Measurements from ENCODE around the gene NEGR1.

NEGR1 gene

DNA sequence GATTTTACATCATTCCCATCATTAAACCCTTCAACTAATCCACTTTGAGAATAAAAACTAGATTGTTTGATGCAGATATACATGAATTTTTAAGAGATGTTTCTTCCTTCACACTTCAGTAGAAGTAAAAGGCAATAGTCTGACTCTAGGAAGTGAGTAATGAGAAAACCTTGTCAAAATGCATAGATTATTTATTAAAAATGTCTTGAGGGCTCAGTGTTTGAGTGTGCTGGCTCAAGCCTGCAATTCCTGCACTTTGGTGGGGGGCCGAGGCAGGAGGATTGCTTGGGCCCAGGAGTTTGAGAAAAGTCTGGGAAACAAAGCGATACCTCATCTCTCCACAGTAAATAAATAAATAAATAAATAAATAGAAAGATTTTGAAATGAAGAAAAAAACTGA, 177.1 kb downstream of the NEGR1 start:
- TF ChIP-seq, protein P1, sequence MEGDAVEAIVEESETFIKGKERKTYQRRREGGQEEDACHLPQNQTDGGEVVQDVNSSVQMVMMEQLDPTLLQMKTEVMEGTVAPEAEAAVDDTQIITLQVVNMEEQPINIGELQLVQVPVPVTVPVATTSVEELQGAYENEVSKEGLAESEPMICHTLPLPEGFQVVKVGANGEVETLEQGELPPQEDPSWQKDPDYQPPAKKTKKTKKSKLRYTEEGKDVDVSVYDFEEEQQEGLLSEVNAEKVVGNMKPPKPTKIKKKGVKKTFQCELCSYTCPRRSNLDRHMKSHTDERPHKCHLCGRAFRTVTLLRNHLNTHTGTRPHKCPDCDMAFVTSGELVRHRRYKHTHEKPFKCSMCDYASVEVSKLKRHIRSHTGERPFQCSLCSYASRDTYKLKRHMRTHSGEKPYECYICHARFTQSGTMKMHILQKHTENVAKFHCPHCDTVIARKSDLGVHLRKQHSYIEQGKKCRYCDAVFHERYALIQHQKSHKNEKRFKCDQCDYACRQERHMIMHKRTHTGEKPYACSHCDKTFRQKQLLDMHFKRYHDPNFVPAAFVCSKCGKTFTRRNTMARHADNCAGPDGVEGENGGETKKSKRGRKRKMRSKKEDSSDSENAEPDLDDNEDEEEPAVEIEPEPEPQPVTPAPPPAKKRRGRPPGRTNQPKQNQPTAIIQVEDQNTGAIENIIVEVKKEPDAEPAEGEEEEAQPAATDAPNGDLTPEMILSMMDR (IDR thresholded peaks at IDR 0.05; ENCODE audit: low read depth, low read length), result no peak
- DNase-seq (ENCODE audit: extremely low read depth, low read depth), result no peak

DNA sequence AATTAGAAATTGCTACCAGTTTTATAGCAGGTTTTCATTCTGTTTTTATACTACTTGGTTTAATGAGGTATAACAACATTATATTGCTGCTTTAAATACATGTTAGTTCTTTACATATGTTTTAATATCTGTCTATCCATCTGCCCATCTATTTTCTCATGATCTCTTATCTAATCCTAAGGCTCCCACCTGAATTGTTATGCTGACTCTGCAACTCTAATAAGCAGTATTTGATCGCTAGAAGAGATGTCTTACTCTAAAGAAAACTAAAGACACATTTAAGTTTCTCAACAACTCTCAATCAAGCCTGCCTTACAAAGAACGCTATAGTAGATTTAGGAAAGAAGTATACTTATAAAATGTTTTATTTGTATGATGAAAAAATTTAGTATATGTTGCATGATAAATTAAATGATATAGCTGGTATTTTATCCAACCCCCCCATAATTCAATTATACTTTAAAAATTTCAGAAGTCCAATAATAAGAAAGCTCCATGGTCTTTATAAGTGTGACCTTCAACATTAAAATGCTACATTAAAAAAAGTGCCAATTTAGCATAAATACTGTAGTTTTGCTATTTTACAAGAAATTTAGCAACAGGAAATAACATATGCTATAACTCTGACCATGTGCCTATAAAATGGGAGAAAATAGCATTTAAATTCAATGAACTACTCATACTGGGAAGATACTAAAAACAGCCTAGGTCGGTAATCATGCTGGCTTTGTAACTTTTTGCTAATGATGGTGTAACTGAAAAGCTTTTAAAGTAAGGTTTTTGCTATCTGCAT, 180.3 kb downstream of the NEGR1 start:
- no peak for DNase-seq (ENCODE audit: extremely low read depth, low read depth)

DNA sequence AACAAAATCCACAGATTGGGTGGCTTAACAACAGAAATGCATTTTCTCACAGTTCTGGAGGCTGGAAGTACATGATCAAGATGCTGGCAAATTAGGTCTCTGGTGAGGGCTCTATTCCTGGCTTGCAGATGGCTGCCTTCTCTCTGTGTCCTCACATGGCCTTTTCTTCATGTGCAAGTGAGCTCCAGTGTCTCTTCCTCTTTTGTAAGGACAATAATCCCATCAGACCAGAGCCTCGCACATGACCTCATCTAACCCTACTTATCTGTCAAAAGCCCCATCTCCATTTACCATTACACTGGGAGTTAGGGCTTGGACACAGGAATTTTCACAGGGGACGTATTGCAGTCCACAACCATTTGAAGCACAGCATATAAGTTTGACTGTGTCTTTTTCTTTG, 181.6 kb downstream of the NEGR1 start:
- no peak for DNase-seq (ENCODE audit: extremely low read depth, low read depth)
- TF ChIP-seq, protein P1 (IDR thresholded peaks at IDR 0.05; ENCODE audit: low read depth, low read length), result no peak

More for the DNA sequence above, 180.3 kb downstream of the NEGR1 start:
- TF ChIP-seq, protein P1 (IDR thresholded peaks at IDR 0.05; ENCODE audit: low read depth, low read length), result no peak

DNA sequence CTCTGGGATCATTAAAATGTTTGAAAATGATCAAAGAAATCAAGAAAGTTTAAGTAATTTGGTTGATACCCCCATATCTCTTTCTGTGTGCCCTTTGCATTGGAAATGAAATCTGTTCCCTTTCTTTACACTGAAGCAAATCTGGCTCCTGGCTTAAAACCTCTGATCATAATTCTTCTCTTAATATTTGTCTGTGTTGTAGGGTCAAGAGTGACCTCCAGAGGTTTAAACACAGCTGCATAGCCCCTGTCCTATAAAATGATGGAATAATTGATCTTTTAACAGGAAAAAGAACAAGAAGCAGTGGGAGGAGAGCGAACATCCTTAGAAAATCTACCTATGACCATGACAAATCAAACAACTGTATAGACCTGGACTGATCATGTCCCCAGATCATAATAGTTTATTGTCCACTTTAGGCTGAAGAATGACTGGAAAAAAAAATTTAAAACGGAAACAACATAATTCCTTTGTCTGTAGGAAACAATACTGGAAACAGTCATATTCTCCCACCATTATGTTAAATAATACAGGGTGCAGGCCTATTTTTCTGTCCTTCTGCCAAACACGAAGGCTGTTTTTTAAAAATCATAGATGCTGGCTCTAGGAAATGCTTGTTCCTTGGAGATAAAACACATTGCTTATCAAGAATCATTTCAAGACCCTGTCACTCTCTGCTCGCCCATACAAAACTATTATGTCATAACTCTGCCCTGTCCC, 184.3 kb downstream of the NEGR1 start:
- DNase-seq (ENCODE audit: extremely low read depth, low read depth), result no peak
- TF ChIP-seq, protein P1 (IDR thresholded peaks at IDR 0.05; ENCODE audit: low read depth, low read length), result no peak

DNA sequence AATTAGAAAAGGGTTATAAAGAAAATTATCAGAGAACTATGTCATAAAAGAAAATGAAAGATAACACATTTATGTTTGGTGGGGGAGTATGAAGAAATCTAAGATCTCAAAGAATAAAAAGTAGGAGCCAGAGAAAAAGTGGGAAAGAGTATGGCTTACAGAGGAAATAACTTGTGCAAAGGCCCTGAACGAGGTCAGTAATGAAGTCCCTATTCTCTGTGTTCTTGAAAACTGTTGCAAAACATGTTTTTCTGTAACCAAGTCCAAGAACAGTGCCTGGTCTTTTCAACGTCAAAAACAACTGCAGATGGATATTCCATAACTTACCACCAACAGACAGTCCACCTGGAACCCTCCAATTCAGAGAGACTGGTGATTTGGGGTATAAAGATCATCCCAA, 188.1 kb downstream of the NEGR1 start:
- TF ChIP-seq, protein P1 (IDR thresholded peaks at IDR 0.05; ENCODE audit: low read depth, low read length), result no peak
- no peak for DNase-seq (ENCODE audit: extremely low read depth, low read depth)

DNA sequence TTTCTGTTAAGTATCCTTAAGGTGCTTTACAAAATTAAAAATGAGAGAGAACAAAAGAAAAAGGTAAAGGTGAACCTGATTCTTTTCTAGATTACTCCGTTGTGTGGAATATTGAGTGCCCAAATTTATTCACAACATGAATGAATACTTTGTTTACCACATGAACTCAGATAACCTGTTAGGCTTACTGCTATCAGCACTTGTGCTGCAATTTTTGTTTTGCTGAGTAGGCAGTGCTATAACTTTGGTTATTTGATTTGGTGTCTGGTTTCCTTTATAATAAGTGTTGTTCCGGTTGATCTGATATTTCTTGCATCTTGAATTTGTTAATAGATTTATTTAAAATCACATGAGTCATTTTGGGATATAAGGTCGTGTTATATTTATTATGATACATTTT, 195.9 kb downstream of the NEGR1 start:
- no peak for DNase-seq (ENCODE audit: extremely low read depth, low read depth)
- TF ChIP-seq, protein P1 (IDR thresholded peaks at IDR 0.05; ENCODE audit: low read depth, low read length), result no peak

DNA sequence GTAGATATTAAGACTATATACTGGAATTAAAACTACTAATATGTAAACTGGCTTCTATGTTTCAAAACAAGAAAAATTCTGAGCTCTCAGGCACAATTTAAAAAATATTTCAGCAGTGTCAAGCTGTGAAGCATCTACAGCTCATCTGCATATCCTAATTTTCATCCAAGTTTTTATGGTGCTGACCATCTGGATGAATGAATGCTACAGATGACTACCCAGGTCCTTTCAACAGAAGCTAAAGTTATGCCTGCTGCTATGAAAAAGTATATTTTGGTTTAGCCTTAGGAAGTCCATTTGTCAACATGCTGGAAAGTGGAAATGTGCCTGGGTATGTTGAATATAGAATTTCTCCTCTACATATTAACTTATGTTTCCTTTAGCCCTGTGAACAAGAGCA, 206.9 kb downstream of the NEGR1 start:
- TF ChIP-seq, protein P1 (IDR thresholded peaks at IDR 0.05; ENCODE audit: low read depth, low read length), result no peak
- no peak for DNase-seq (ENCODE audit: extremely low read depth, low read depth)
